Activated naive CD8-positive, alpha-beta T cell (primary cell): ENCODE results near the gene RAB28.

Experiments
- H3K27ac Mint-ChIP-seq: one replicate; pipeline ENCODE4 v1.8.0; 2021; ENCODE audit warnings: mixed read lengths
- H3K27me3 Mint-ChIP-seq: one replicate; pipeline ENCODE4 v1.8.0; 2021; ENCODE audit warnings: mixed read lengths
- H3K36me3 Mint-ChIP-seq: one replicate; pipeline ENCODE4 v1.8.0; 2021; ENCODE audit warnings: mixed read lengths
- H3K4me1 Mint-ChIP-seq: one replicate; pipeline ENCODE4 v1.8.0; 2021; ENCODE audit warnings: low read depth, mixed read lengths
- H3K4me3 Mint-ChIP-seq: one replicate; pipeline ENCODE4 v1.8.0; 2021; ENCODE audit warnings: mild to moderate bottlenecking, mixed read lengths
- H3K9me3 Mint-ChIP-seq: one replicate; pipeline ENCODE4 v1.8.0; 2021; ENCODE audit warnings: low read depth, mixed read lengths

The RAB28 gene

GRCh38 chr4:13348216-13348615 lies 135.9 kb downstream of the RAB28 start:
- Mint-ChIP-seq H3K36me3 (peaks cover 31% of the 10 kb centered on the region), H3K9me3 (no peaks in the 10 kb centered on the region), H3K4me1 (no peaks in the 10 kb centered on the region), H3K27me3 (no peaks in the 10 kb centered on the region), H3K4me3 (no peak overlapping the region), H3K27ac (no peak overlapping the region)

GRCh38 chr4:13347517-13348125 lies 136.5 kb downstream of the RAB28 start:
- Mint-ChIP-seq H3K4me3 (no peak overlapping the region), H3K36me3 (peaks cover 28% of the 10 kb centered on the region), H3K27me3 (no peaks in the 10 kb centered on the region), H3K27ac (no peak overlapping the region), H3K9me3 (no peaks in the 10 kb centered on the region), H3K4me1 (no peaks in the 10 kb centered on the region)

GRCh38 chr4:13344216-13344615 lies 139.9 kb downstream of the RAB28 start:
- Mint-ChIP-seq H3K27ac (no peak overlapping the region), H3K9me3 (no peaks in the 10 kb centered on the region), H3K36me3 (peaks cover 29% of the 10 kb centered on the region), H3K4me1 (no peaks in the 10 kb centered on the region), H3K27me3 (no peaks in the 10 kb centered on the region), H3K4me3 (no peak overlapping the region)

GRCh38 chr4:13340672-13341071 lies 143.5 kb downstream of the RAB28 start:
- no peaks in the 10 kb centered on the region for H3K27me3 Mint-ChIP-seq
- no peak overlapping the region for H3K4me3 Mint-ChIP-seq
- no peaks in the 10 kb centered on the region for H3K4me1 Mint-ChIP-seq
- H3K36me3 Mint-ChIP-seq: peaks cover 37% of the 10 kb centered on the region
- H3K9me3 Mint-ChIP-seq: peaks cover 3% of the 10 kb centered on the region
- H3K27ac Mint-ChIP-seq: no peak overlapping the region

GRCh38 chr4:13331827-13332226 lies 152.3 kb downstream of the RAB28 start:
- no peak overlapping the region for H3K4me3 Mint-ChIP-seq
- H3K36me3 Mint-ChIP-seq: peaks cover 17% of the 10 kb centered on the region
- no peaks in the 10 kb centered on the region for H3K4me1 Mint-ChIP-seq
- H3K9me3 Mint-ChIP-seq: no peaks in the 10 kb centered on the region
- no peaks in the 10 kb centered on the region for H3K27me3 Mint-ChIP-seq
- H3K27ac Mint-ChIP-seq: no peak overlapping the region

- H3K4me1 Mint-ChIP-seq: peaks cover 2% of the 10 kb centered on the region
- no peaks in the 10 kb centered on the region for H3K27me3 Mint-ChIP-seq
- no peak overlapping the region for H3K4me3 Mint-ChIP-seq
- H3K9me3 Mint-ChIP-seq: no peaks in the 10 kb centered on the region
- peaks cover 26% of the 10 kb centered on the region for H3K36me3 Mint-ChIP-seq
- no peak overlapping the region for H3K27ac Mint-ChIP-seq
Measured at GRCh38 chr4:13329963-13330362, 154.2 kb downstream of the RAB28 start.

GRCh38 chr4:13329340-13329850 lies 154.7 kb downstream of the RAB28 start:
- Mint-ChIP-seq H3K4me3 (no peak overlapping the region), H3K27me3 (no peaks in the 10 kb centered on the region), H3K9me3 (no peaks in the 10 kb centered on the region), H3K36me3 (peaks cover 30% of the 10 kb centered on the region), H3K27ac (no peak overlapping the region), H3K4me1 (peaks cover 6% of the 10 kb centered on the region)

- H3K9me3 Mint-ChIP-seq: no peaks in the 10 kb centered on the region
- peaks cover 34% of the 10 kb centered on the region for H3K36me3 Mint-ChIP-seq
- H3K27me3 Mint-ChIP-seq: no peaks in the 10 kb centered on the region
- no peak overlapping the region for H3K27ac Mint-ChIP-seq
- H3K4me1 Mint-ChIP-seq: peaks cover 9% of the 10 kb centered on the region
- H3K4me3 Mint-ChIP-seq: no peak overlapping the region
Measured at GRCh38 chr4:13328591-13328990, 155.5 kb downstream of the RAB28 start.

GRCh38 chr4:13327991-13328390 lies 156.1 kb downstream of the RAB28 start:
- Mint-ChIP-seq H3K9me3 (no peaks in the 10 kb centered on the region), H3K4me3 (no peak overlapping the region), H3K27me3 (no peaks in the 10 kb centered on the region), H3K27ac (no peak overlapping the region), H3K4me1 (peaks cover 9% of the 10 kb centered on the region), H3K36me3 (peaks cover 33% of the 10 kb centered on the region)

GRCh38 chr4:13325744-13326143 lies 158.4 kb downstream of the RAB28 start:
- peaks cover 6% of the 10 kb centered on the region for H3K9me3 Mint-ChIP-seq
- H3K27me3 Mint-ChIP-seq: no peaks in the 10 kb centered on the region
- no peak overlapping the region for H3K4me3 Mint-ChIP-seq
- no peak overlapping the region for H3K27ac Mint-ChIP-seq
- peaks cover 38% of the 10 kb centered on the region for H3K36me3 Mint-ChIP-seq
- H3K4me1 Mint-ChIP-seq: peaks cover 9% of the 10 kb centered on the region

- peaks cover 9% of the 10 kb centered on the region for H3K4me1 Mint-ChIP-seq
- H3K9me3 Mint-ChIP-seq: peaks cover 6% of the 10 kb centered on the region
- H3K27ac Mint-ChIP-seq: no peak overlapping the region
- H3K4me3 Mint-ChIP-seq: no peak overlapping the region
- no peaks in the 10 kb centered on the region for H3K27me3 Mint-ChIP-seq
- peaks cover 35% of the 10 kb centered on the region for H3K36me3 Mint-ChIP-seq
Measured at GRCh38 chr4:13323921-13324320, 160.2 kb downstream of the RAB28 start.

- Mint-ChIP-seq H3K36me3 (peaks cover 32% of the 10 kb centered on the region), H3K27ac (no peak overlapping the region), H3K27me3 (no peaks in the 10 kb centered on the region), H3K4me1 (peaks cover 9% of the 10 kb centered on the region), H3K9me3 (peaks cover 6% of the 10 kb centered on the region), H3K4me3 (no peak overlapping the region)
Measured at GRCh38 chr4:13322681-13323101, 161.4 kb downstream of the RAB28 start.
